ENCODE data around the gene SLC35F3.

- no peak for TF ChIP-seq POLR2AphosphoS5 (IDR thresholded peaks at IDR 0.05; ENCODE audit: insufficient read depth in 1 of 2, low read depth in 1 of 2)
- TF ChIP-seq POLR2A (IDR thresholded peaks at IDR 0.05), result no peak
- no peak for TF ChIP-seq CTCF (IDR thresholded peaks at IDR 0.05)
Measured at GRCh38 chr1:234214911-234215892, 310.7 kb downstream of the SLC35F3 start.
